Calu3 (cell line): ENCODE data around the gene CCNK. TPM values are rescaled to one million over a fixed set of nuclear protein-coding genes. Genes with fewer than 3 reads are reported as not detected.

Source experiments
- BruUV-seq: library from RNA; stranded (reverse); fragments of 400-500 nt; replicated peaks from 2 replicates; lab custom pipeline; 2021; lab: Mats Ljungman, UMichigan
- CTCF ChIA-PET: fragments of 300-600 bp; sonication (Branson Sonifier 250); formaldehyde crosslinking; loops from one replicate; lab custom pipeline; 2022; ENCODE audit warnings: antibody characterized with exemption; lab: Charles Lee
- DNase-seq: peaks from one replicate; pipeline ENCODE4 v3.0.0; 2022
- H3K27ac Mint-ChIP-seq: one replicate; pipeline ENCODE4 v1.8.0; 2022; ENCODE audit warnings: mixed read lengths; ENCODE audit not compliant: unreplicated experiment
- H3K27me3 Mint-ChIP-seq: one replicate; pipeline ENCODE4 v1.8.0; 2022; ENCODE audit warnings: mixed read lengths; ENCODE audit not compliant: unreplicated experiment
- H3K36me3 Mint-ChIP-seq: one replicate; pipeline ENCODE4 v1.8.0; 2022; ENCODE audit warnings: mild to moderate bottlenecking, moderate library complexity, mixed read lengths; ENCODE audit not compliant: insufficient read depth, unreplicated experiment
- H3K4me1 Mint-ChIP-seq: one replicate; pipeline ENCODE4 v1.8.0; 2022; ENCODE audit warnings: mild to moderate bottlenecking, low read depth, mixed read lengths; ENCODE audit not compliant: unreplicated experiment
- H3K4me3 Mint-ChIP-seq: one replicate; pipeline ENCODE4 v1.8.0; 2022; ENCODE audit warnings: mild to moderate bottlenecking, low read depth, moderate library complexity, mixed read lengths; ENCODE audit not compliant: unreplicated experiment
- H3K9me3 Mint-ChIP-seq: one replicate; pipeline ENCODE4 v1.8.0; 2022; ENCODE audit warnings: low read depth, mixed read lengths; ENCODE audit not compliant: unreplicated experiment
- CTCF ChIP-seq: fragments of 200-600 bp; IDR thresholded peaks from one replicate; pipeline ENCODE4 v1.8.0; 2022; ENCODE audit warnings: antibody characterized with exemption; ENCODE audit not compliant: unreplicated experiment
- intact Hi-C: fragments of 100-400 bp; cut with micrococcal nuclease; formaldehyde crosslinking; loops from one replicate; pipeline ENCODE4 v1.10.0; 2022; ENCODE audit not compliant: unreplicated experiment
- total RNA-seq: library from RNA; stranded (reverse); gene quantifications from 2 replicates; pipeline ENCODE4 v1.2.3, GENCODE V29; 2022

The CCNK gene
- total RNA-seq, 1 experiment from 2014 or later: 71.5 TPM

- CTCF ChIA-PET: no interaction called here
- Mint-ChIP-seq H3K4me1 (peaks cover 3% of the 10 kb centered on the region), H3K27ac (no peak overlapping the region), H3K27me3 (no peaks in the 10 kb centered on the region), H3K4me3 (no peak overlapping the region), H3K9me3 (no peaks in the 10 kb centered on the region), H3K36me3 (no peaks in the 10 kb centered on the region)
- TF ChIP-seq CTCF: no peak
- no TSS peak for BruUV-seq
- intact Hi-C loops: loop anchor here (5.0 kb wide), 1 partner anchor 367 kb away; no protein-coding TSS in a partner anchor
- no peak for DNase-seq
Measured at GRCh38 chr14:99519931-99520421, 38.8 kb downstream of the CCNK start.

- Mint-ChIP-seq H3K9me3 (no peaks in the 10 kb centered on the region), H3K4me1 (peaks cover 5% of the 10 kb centered on the region), H3K27me3 (no peaks in the 10 kb centered on the region), H3K36me3 (no peaks in the 10 kb centered on the region), H3K4me3 (no peak overlapping the region), H3K27ac (no peak overlapping the region)
- intact Hi-C loops: no loop called here
- TF ChIP-seq CTCF: no peak
- DNase-seq: no peak
- CTCF ChIA-PET: no interaction called here
- no TSS peak for BruUV-seq
Measured at GRCh38 chr14:99520571-99521081, 39.4 kb downstream of the CCNK start.

GRCh38 chr14:99521176-99522024 is 40.2 kb downstream of the CCNK start:
- no TSS peak for BruUV-seq
- TF ChIP-seq CTCF: no peak
- H3K4me3 Mint-ChIP-seq: no peak overlapping the region

GRCh38 chr14:99522025-99522401 is 40.8 kb downstream of the CCNK start:
- CTCF ChIA-PET: no interaction called here
- Mint-ChIP-seq H3K4me3 (no peak overlapping the region), H3K27ac (no peak overlapping the region), H3K9me3 (no peaks in the 10 kb centered on the region), H3K36me3 (no peaks in the 10 kb centered on the region), H3K4me1 (peaks cover 5% of the 10 kb centered on the region), H3K27me3 (no peaks in the 10 kb centered on the region)
- DNase-seq: no peak
- intact Hi-C loops: no loop called here
- no peak for TF ChIP-seq CTCF
- BruUV-seq: no TSS peak

More at GRCh38 chr14:99521176-99522024, 40.2 kb downstream of the CCNK start:
- DNase-seq: no peak
- intact Hi-C loops: no loop called here
- CTCF ChIA-PET: no interaction called here
- Mint-ChIP-seq H3K27ac (no peak overlapping the region), H3K36me3 (no peaks in the 10 kb centered on the region), H3K9me3 (no peaks in the 10 kb centered on the region), H3K27me3 (no peaks in the 10 kb centered on the region), H3K4me1 (peaks cover 5% of the 10 kb centered on the region)
